Progenitor cell of endocrine pancreas (in vitro differentiated cells): ENCODE measurements around the gene ST8SIA4. TPM values are rescaled to one million over a fixed set of nuclear protein-coding genes. Genes with fewer than 3 reads are reported as not detected.

Experiments
- DNase-seq: peaks from one replicate; pipeline ENCODE4 v3.0.0; 2021; ENCODE audit warnings: low spot score; ENCODE audit not compliant: unreplicated experiment
- H3K27ac Mint-ChIP-seq: 2 replicates; pipeline ENCODE4 v1.8.0; 2021; ENCODE audit warnings: mild to moderate bottlenecking, moderate library complexity, mixed read lengths
- H3K27me3 Mint-ChIP-seq: 2 replicates; pipeline ENCODE4 v1.8.0; 2021; ENCODE audit warnings: mixed read lengths
- H3K36me3 Mint-ChIP-seq: 2 replicates; pipeline ENCODE4 v1.8.0; 2022; ENCODE audit warnings: mixed read lengths; ENCODE audit not compliant: insufficient read depth
- H3K4me1 Mint-ChIP-seq: 2 replicates; pipeline ENCODE4 v1.8.0; 2021; ENCODE audit warnings: low read depth, mixed read lengths
- H3K4me3 Mint-ChIP-seq: 2 replicates; pipeline ENCODE4 v1.8.0; 2021; ENCODE audit warnings: low read depth, mild to moderate bottlenecking, moderate library complexity, mixed read lengths
- H3K9me3 Mint-ChIP-seq: 2 replicates; pipeline ENCODE4 v1.8.0; 2021; ENCODE audit warnings: low read depth, mixed read lengths
- total RNA-seq: library from RNA; stranded (reverse); gene quantifications from 2 replicates; pipeline ENCODE4 v1.2.1, GENCODE V29; 2021
- TF ChIP-seq, protein P1 (sequence below): fragments of 200-600 bp; sonication (generic); IDR thresholded peaks from one replicate; pipeline ENCODE4 v1.5.0; 2021; ENCODE audit warnings: antibody characterized with exemption, mild to moderate bottlenecking; ENCODE audit not compliant: unreplicated experiment

The ST8SIA4 gene
- total RNA-seq, 1 donor from 2014 or later: 5.5 TPM

DNA sequence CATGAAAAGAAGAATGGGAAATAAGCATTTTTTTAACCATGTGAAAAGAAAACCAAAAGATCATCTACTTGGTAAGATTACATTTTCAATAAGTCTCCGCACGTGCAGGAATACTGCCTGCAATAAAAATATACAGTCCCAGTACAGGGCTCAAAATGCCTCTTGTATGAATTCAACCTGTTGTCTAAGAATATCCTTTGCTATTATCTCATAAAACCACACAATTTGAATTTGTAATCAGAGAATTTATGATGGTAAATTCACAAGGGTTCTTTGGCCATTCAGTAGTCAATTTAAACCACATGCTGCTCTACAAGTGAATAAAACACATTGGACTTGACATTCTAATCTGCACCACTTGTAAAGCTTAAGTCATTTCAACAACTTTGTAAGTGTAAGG lies 46.6 kb downstream of the ST8SIA4 start:
- H3K9me3 Mint-ChIP-seq: no peaks in the 10 kb centered on the region
- no peak for DNase-seq
- H3K27me3 Mint-ChIP-seq: no peaks in the 10 kb centered on the region
- H3K4me3 Mint-ChIP-seq: no peak overlapping the region
- H3K36me3 Mint-ChIP-seq: peaks cover 3% of the 10 kb centered on the region
- H3K4me1 Mint-ChIP-seq: peaks cover 3% of the 10 kb centered on the region
- H3K27ac Mint-ChIP-seq: no peak overlapping the region
- TF ChIP-seq, protein P1, sequence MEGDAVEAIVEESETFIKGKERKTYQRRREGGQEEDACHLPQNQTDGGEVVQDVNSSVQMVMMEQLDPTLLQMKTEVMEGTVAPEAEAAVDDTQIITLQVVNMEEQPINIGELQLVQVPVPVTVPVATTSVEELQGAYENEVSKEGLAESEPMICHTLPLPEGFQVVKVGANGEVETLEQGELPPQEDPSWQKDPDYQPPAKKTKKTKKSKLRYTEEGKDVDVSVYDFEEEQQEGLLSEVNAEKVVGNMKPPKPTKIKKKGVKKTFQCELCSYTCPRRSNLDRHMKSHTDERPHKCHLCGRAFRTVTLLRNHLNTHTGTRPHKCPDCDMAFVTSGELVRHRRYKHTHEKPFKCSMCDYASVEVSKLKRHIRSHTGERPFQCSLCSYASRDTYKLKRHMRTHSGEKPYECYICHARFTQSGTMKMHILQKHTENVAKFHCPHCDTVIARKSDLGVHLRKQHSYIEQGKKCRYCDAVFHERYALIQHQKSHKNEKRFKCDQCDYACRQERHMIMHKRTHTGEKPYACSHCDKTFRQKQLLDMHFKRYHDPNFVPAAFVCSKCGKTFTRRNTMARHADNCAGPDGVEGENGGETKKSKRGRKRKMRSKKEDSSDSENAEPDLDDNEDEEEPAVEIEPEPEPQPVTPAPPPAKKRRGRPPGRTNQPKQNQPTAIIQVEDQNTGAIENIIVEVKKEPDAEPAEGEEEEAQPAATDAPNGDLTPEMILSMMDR: no peak

DNA sequence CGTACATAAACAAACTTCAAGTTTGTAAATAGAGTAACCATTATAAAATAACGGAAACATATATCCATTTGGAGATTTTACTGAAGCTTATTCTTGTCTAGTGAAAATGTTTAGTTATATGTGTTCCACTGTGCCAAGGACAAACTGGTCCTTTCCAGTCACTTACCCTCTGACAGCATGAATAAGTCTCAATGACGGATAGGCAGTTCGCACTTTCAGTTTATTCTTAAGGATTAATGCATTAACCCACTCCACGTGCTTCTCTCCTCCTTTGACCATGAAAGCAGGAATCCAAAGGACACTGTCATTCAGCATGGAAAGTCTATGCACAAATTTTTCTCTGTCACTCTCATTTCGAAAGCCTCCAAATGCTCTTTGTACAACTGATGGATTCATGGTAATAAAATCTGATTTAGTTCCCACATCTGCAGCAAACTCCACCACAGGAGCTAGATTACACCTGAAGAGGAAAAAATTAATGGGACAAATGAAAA lies 47.1 kb downstream of the ST8SIA4 start:
- Mint-ChIP-seq H3K36me3 (peaks cover 3% of the 10 kb centered on the region), H3K27ac (no peak overlapping the region), H3K4me3 (no peak overlapping the region), H3K9me3 (no peaks in the 10 kb centered on the region), H3K27me3 (no peaks in the 10 kb centered on the region), H3K4me1 (peaks cover 3% of the 10 kb centered on the region)
- TF ChIP-seq, protein P1: no peak
- DNase-seq: no peak

DNA sequence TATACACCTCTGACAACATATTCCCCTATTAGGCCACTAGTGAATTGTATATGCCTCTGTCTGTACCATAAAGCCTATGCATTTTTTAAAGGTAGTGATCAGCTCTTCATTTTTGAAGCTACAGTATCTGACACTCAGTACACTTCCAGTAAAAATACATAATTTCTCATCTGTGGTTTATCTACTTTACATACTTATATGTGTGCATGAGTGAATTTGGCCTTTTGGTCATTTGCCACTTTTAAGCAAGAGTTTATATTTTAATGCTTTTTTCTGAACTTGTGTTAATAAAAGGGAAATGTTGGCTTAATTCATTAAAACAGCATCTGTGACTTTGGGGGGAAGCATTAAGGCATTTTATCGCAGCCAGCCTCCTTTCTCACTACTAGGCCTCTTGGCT lies 47.8 kb downstream of the ST8SIA4 start:
- Mint-ChIP-seq H3K9me3 (no peaks in the 10 kb centered on the region), H3K27ac (no peak overlapping the region), H3K27me3 (no peaks in the 10 kb centered on the region), H3K4me3 (no peak overlapping the region), H3K4me1 (peaks cover 3% of the 10 kb centered on the region), H3K36me3 (peaks cover 3% of the 10 kb centered on the region)
- DNase-seq: no peak
- TF ChIP-seq, protein P1: no peak

DNA sequence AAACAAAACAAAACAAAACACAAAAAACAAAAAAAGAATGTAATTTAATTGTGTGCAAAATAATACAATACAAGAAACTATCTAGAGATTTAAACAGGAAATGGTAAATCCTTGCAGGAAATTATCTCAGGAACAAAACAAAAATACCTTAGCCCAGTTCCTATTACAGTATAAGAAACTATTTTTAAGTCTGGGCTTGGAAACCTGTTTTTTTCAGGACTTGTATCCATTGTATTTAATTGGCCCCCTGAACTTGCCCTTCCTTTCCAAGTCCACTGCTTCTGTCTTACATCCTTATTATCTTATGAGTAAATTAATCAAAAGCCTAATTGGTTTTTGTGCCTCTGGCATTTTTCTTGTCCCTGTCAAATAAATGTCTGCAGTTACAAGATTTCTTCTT lies 48.5 kb downstream of the ST8SIA4 start:
- TF ChIP-seq, protein P1: no peak
- peaks cover 3% of the 10 kb centered on the region for H3K36me3 Mint-ChIP-seq
- no peaks in the 10 kb centered on the region for H3K9me3 Mint-ChIP-seq
- no peaks in the 10 kb centered on the region for H3K27me3 Mint-ChIP-seq
- H3K27ac Mint-ChIP-seq: no peak overlapping the region
- no peak overlapping the region for H3K4me3 Mint-ChIP-seq
- peaks cover 3% of the 10 kb centered on the region for H3K4me1 Mint-ChIP-seq
- no peak for DNase-seq

DNA sequence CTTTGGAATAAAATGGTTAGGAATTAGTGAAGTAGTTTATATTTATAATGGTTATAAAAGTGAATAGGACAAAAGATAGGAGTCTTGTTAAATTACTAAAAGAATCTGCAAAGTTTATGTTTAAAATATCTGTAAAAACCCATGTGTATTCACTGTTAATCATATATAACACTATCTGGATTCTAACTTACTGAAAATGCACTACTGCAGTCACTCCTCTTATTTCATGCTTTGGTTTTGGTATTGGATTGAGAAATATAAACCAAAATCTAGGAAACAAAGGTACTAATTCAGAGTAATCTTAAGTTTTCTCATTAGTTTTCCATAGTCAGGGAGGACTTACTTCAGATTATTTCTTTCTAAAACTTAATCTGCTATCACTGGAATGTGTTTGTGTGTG lies 49.5 kb downstream of the ST8SIA4 start:
- H3K36me3 Mint-ChIP-seq: peaks cover 3% of the 10 kb centered on the region
- H3K9me3 Mint-ChIP-seq: no peaks in the 10 kb centered on the region
- no peak for DNase-seq
- H3K4me1 Mint-ChIP-seq: peaks cover 3% of the 10 kb centered on the region
- no peak overlapping the region for H3K27ac Mint-ChIP-seq
- no peak overlapping the region for H3K4me3 Mint-ChIP-seq
- H3K27me3 Mint-ChIP-seq: no peaks in the 10 kb centered on the region
- TF ChIP-seq, protein P1: no peak
